Stimulated activated CD4-positive, alpha-beta T cell treated with anti-CD3 and anti-CD28 coated beads, Interleukin-15, amount 100 ng/mL, for 48 hours (primary cell): ENCODE results near the gene CADM2.

Experiments
- DNase-seq, 2 donors: peaks; one replicate each; pipeline ENCODE4 v3.0.0-alpha.2; 2020; ENCODE audit warnings: low read depth in 2 of 2

CADM2 gene

DNA sequence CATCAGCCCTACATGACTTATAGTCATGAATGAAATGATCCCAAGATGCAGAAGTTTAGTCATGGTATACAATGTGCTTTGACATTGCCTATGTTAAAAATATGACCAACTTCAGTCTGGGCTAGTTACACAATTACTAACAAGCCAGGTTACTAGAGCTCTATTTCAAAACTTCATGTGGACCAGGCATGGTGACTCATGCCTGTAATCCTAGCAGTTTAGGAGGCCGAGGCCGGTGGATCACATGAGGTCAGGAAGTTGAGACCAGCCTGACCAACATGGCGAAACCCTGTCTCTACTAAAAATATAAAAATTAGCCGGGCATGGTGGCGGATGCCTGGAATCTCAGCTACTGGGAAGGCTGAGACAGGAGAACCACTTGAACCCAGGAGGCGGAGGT is 613.0 kb downstream of the CADM2 start:
- DNase-seq = no peak

DNA sequence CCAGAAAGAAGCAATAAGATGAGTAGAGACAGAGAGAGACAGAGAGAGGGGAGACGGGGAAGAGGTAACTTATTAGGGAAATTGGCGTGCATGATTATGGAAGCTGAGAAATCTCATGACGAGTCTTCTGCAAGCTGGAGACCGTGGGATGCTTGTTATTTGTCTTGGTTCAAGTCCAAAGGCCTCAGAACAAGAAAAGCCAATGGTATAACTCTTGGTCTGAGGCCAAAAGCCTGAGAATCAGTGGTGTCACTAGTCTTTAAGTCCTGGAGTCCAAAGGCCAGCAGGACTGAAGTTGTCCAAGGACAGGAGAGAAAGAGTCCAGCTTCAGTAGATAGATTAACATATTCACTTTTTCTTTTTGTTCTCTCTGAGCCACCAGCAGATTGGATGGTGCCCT is 613.6 kb downstream of the CADM2 start:
- DNase-seq = no peak

DNA sequence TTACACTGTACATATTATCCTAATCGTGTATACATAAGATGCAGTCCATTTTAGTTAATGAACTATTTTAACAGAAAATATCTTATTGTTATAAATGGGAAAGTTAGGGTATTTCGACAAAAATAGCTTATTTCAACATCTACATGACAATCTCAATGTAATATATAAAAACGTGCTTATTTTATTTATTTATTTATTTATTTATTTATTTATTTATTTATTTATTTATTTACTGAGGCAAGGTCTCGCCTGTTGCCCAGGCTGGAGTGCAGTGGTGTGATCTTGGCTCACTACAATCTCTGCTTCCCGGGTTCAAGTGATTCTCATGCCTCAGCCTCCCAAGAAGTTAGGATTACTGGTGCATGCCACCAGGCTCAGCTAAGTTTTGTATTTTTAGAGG is 614.2 kb downstream of the CADM2 start:
- DNase-seq = no peak

DNA sequence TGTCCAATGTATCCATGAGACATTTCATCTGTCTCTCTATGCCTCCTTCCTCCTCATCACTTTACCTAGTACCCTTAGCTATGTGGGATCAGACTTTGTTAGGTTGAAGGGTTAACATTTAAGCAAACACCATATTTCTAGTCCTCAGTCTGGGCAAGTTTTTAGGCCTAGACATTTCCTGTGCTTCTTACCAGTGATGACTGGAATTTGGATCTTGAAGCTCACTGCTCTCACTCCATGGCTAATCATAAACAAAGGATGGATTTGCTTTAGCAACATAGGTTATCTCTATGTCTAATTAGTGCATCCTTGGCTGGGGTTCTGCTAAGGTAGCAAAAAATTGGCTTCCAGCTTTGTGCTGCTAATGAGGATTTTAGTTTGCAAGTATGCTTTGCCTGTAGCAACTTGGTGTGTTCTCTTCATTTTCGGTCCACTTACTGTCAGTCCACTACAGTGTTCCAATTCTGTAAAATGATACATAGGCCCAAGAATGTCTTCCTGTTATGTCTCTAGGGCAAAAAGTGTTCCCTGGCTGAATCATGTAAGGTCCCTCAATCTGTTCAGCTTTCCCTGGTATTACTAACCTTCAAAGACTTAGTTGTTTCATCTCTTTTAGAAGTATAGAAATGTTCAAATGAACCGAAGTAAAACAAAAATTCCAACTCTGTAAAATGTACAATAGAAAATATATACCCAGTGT is 615.4 kb downstream of the CADM2 start:
- DNase-seq = no peak

DNA sequence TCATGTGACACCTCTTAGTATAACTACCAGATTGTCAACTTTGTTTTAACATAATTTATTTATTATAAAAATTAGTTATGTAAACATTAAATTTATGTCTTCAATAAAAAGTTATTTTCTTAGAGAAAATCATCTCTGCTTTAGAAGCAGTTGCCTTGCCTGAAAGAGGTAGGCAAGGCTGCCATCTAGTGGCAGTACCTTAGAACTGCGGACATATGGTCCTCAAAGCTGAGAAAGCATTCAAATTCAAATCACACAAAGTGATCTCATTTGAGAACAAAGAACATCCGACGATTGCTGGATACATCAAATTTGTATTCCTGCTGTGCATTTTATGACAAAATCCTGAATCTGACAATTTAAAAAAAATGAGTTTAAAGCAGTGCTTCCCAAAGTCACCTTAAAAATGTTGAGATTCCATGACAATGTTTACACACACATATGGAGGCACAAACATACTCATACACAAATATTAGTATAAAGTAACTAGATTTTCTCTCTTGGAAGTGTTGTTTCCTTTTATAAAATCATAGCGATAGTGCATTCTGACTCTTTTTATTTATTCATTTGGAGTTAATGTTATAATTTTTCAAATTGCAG is 617.4 kb downstream of the CADM2 start:
- peak; percentile 9 to 33 for DNase-seq

DNA sequence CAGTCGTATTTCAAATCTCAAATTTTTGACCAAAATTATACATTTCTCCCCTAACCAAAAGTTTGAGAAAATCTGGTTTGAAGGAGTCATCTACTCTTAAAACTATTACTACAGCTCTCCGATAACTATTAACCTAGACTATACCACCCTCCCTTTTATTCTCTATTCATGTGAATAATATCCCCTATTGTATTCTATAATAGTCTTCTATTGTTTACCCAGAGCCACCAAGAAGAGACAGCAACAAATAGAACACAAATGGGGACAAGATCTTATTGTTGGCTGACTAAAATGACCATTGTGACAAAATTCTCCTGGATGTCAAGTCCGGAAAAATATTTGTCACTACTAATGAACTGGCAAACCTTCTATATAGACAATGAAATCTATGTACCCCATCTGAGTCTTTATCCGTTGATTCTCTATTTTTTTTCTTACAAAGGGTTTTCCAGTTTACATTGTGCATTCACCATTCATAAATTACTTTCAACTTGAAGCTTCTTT is 618.0 kb downstream of the CADM2 start:
- no peak for DNase-seq

DNA sequence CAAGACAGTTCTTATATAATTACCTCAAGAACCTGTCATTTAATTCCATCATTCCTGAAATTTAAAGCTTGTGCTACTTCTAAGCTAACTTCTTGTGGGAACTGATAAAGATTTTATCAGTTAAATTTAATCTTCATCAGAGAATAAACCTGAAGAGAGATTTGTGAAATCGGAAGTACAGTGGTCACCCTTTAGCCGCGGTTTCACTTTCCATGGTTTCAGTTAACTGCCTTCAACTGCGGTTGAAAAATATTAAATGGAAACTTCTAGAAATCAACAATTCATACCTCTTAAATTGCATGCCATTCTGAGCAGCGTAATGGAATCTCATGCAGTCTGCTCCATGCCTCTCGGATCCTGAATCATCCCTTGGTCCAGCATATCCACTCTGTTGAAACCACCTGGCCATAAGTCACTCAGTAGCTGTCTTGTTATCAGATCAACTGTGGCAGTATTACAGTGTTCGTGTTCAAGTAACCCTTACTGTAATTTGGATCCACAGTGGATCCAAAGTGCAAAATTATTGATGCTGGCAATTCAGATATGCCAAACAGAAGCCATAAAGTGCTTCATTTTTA is 626.1 kb downstream of the CADM2 start:
- no peak for DNase-seq

DNA sequence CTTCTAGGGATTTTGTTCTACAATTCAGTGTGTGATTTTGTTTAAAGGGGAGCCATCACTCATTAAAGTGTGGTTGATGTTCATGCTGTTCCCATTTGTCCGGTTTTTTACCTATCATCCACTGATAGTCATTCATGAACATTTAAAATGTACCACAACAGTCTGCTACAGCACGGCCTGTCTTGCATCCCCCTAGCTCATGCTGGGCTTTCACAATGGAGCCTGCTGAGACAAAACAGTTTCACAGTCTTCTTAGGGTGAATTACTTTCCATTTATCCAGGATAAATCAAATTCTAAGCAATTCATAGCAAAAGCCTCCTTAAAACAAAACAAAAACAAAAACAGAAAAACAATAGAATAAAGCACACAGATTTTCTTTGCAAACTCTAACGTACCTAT is 627.2 kb downstream of the CADM2 start:
- no peak for DNase-seq

DNA sequence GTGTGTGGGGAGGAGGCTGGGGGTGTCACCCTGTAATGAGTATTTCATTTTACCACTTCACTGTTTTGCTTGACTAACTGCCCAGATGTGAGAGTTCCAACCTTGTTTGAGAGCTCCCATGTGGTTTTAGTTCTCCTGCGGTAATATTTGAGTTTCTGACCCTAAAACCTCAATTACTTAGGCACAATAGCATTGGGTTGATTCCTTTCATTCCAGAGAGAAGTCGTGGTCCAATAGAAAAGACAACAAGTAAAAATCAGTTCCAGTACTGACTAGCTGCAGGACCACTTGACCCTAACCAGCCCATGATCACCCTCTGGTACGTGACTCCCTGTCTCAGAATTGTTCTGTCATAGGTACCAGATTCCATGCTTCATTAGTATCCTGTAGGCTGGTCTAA is 630.4 kb downstream of the CADM2 start:
- DNase-seq = no peak

DNA sequence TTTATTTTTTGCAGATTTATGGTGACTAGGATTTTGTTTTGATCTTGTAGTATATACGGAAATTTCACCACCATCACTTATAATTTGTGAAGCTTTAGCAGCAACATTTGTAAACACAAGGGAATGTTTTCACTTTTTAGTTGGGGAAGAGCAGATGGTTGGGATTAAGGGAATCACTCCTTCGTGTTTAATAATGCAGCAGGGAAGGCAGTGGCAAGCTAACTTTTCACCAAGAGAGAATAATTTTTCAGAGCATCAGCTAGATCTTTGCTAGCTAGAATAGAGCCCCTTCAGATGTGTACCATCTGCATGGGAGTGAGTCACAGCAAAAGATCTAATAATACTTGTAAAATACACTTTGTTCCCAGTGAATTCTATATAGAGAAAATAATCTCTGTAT is 632.7 kb downstream of the CADM2 start:
- DNase-seq = no peak

DNA sequence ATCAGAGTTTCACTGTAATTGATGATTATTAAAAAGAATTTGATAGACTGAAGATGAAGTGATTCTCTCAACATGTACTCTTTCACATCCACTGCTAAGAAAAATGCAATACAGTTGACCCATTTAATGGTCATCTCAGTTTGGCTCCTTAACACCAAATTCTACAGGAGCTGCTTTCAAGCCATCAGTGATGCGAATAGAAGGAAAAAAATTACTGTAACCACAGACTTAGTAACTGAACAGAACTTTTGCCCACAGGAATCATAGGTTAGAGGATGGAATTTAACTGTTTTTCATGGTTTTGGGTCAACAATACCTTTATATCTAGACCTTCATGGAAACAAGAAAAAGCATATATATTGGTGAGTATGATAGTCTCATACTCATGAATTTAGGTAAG is 633.5 kb downstream of the CADM2 start:
- no peak for DNase-seq

DNA sequence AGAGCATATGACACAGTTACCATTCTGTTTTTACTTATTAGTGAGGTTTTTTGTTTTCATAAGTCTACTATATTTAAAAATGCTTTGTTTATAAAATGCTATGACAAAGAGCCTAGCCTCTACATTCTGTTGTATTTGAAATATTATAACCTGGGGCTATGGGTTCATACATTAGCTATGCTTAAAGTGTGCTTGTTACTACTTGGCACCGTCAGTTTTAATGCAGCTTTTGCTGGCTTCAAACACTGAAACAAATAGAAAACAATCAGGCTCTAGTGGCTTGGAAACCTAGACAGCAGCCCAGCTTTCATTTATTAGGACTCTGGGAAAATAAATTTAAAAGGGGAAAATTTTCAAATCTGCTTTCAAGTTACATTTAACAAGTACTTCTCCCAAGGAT is 635.9 kb downstream of the CADM2 start:
- no peak for DNase-seq

DNA sequence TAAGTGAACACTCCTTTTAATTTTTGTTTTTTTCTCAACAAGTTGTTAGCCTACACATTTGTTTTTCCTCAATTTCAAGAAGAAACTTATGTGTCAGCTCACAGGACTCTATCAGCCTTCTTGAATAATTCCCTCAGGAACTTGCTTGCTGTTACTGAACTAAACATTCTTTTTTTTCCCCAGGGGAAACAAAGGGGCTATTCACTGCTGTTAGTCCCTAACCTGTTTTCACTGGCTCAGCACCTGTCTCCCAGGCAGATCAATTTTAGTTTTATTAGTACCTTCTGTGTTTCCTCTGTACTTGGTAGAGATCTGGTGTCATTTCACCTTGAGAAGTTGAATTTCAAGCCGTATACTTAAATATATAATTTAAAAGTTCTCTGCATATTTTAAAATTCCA is 644.6 kb downstream of the CADM2 start:
- DNase-seq = no peak

DNA sequence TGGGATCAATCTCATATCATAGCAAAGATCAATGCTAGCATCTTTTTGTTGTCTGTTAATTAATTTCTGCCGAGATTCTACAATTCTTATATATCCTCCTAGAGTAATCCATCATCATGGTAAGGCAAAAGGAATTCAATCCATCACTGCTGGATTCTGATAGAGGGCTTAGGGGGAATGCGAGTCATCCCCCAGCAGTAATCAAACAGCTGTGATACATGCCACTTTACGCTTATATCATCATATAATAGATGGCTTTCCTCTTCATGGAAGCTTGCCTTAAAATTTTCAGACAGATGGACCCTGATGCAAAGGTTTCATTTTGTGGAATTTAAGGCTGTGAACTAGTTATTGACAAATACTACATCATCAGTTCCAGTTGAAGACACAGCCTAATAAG is 645.9 kb downstream of the CADM2 start:
- DNase-seq = no peak

DNA sequence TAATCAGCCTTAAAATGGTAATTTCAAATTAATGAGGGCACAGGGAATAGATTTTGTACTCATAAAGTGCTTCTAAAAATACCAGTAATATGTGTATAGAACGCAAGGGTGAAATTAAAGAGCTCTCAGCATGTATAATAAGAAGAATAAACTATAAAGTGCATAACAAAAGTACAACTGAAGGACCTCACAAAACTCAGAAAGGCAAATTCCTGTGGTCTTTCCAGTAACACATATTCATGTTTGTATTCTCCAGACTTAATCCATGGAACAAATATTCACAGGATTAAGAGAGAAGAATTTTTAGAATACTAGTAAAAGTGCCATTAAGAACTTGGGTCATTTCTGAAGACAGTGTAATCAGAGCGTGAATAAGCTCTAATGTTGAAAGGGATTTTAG is 646.3 kb downstream of the CADM2 start:
- DNase-seq = no peak

DNA sequence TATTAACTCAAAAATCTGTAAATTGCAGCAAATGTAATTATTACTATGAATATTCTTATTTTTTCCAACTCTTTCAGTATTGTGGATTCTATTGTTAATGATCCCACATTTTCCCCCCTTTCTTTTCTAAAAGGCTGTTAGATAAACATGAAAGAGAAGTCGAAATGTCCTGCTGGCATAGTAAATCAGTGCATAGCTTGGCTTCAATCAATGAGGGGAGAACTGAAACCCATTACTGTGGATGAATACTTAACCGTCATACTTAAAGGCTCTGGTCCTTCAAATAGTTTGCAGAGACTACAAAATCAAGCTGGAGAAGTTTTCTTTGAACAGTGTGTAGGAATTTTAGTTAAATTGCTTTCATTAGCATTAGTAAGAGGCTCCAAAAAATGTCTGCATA is 667.9 kb downstream of the CADM2 start:
- no peak for DNase-seq

DNA sequence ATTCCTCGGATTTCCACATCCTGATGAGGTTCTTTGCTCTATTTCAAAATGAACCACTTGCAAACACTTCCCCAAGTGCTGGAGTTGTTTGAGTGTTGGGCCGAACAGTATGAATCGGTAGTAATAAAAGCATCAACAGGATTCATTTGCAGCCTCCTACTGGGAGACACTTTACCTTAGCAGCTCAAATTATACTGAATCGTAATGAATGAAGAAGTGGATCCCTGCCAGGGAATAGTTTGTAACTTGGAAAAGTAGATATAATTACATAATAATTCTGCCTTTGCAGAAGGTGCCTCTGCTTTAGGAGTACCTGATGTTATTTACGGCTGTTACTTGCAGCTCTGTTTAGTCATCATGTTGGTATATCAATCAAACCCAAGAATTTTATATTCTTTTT is 669.1 kb downstream of the CADM2 start:
- DNase-seq = no peak

DNA sequence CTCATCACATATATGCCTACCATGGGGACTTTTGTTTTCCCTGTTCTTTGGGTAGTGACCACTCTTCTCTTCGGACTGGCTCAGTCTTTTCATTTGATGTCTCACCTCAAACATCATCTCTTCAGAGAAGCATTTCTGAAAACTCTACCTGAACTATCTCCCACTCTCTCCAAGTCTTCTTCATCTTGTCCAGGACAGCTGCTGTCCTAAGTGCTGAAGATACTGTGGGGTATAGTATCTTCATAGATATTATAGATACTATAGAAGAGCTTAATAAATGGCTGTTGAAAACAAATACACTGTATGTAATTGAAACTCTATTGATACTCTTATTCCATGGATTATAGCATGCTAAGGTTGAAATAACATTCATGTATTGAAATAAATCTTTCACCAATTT is 672.3 kb downstream of the CADM2 start:
- no peak for DNase-seq

DNA sequence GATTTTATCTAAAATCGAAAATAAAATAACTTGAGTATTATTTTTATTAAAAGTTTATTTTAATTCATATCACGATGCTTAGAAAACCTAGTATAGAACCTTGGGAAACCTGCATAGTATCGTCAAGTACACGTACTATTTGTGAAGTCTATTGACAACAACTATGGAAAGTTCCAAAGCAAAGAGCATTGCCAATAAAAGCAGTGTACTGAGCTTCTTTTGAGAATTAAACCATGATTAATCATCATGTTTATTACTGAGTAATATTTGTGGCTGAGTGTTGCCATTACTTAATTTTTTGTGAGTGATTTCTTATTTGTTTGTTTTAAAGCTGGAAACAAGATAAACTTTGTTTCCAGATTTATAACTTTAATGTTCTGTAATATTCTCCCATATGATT is 674.1 kb downstream of the CADM2 start:
- no peak for DNase-seq

DNA sequence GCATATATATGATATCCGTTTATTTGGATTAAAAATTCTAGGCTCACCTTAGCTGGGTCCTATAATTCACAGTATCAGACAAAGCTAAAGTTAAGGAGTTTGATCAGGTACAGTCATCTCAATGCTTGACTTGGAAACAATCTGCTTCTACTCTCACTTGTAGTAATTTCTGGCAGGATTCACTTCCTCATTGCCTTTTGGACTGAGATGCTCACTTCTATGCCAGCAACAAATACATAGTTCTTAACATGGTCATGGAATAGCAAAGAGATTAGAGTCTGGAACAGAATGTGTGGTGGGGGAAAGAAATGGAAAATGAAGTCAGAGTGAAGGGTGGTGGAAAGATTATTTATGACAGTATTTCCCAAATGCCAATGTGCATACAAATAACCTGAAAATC is 693.6 kb downstream of the CADM2 start:
- DNase-seq = no peak

DNA sequence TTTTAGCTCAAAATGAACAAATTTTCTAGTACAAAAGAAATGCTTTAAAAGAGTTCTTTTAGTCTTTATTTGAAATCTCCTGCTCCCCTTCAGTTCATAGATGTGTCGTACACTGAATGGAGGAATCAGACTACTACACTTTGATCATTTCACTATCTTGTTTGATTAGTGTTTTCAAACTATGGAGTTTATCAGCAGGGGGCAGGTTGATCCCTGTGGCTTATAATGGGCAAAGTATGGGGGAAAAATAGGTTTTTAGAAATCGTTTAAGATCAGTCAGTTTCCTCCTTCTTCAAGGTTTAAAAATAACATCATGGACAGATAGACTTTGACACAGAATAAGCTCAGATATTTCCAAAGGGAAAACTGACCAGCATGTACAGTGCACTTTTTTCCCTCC is 701.7 kb downstream of the CADM2 start:
- DNase-seq = no peak

DNA sequence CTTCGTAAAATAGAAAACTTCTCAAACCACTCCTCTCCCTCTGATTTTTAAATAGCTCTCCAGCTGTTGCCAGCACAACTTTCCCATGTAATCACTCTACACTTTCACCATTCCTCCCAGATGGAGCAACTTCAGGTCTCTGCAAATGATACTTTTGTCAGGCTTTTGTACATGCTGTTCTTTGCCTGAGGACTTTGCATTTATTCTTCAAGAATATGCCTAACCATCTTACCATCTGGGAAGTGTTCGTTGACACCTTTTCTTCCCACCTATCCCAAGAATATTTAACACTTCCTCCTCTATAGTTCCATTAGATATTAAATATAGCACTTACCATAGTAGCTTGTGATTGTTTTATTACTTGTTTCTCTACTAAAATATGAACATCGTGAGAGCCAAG is 703.7 kb downstream of the CADM2 start:
- no peak for DNase-seq

DNA sequence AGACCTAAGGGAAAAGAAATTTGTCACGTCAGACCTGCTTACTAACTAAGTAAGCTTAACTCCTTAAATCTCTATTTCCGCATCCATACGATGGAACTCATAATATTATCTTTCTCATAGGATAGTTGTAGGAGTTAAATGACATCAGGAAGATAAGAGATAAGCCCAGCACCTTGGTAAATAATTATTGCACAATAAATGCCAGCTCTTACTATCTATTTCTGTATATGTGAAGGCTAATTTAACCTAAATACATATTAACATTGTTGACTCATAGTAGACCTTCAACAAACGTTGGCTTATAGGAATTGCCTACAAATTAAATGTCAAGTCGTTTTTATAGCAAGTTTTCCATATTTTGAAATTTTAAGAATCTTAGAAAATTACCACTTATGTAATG is 709.0 kb downstream of the CADM2 start:
- no peak for DNase-seq
